BJ (cell line): ENCODE results near the gene OR4B1. TPM values are rescaled to one million over a fixed set of nuclear protein-coding genes. Genes with fewer than 3 reads are reported as not detected.
"Not testable (repeated sequence)": the region's sequence is repeated elsewhere in the genome, so short reads cannot be mapped to it uniquely, and the experiment has no call there.

Experiments used
- CTCF ChIA-PET: fragments of 350-600 bp; formaldehyde crosslinking; extraction: SDS; loops from one replicate; lab custom pipeline; 2021; ENCODE audit warnings: antibody characterized with exemption, inconsistent platforms; lab: Yijun Ruan, JAX
- POLR2A ChIA-PET: fragments of 300-600 bp; sonication (Branson Sonifier 250); formaldehyde crosslinking; extraction: SDS; loops from one replicate; lab custom pipeline; 2021; ENCODE audit warnings: antibody characterized with exemption; lab: Charles Lee
- DNase-seq: peaks from one replicate; pipeline ENCODE4 v3.0.0-alpha.2; 2011; ENCODE audit warnings: low read depth
- H3K27me3 ChIP-seq: 2 replicates; pipeline ENCODE4 v1.6.0; 2011; ENCODE audit warnings: low read length; ENCODE audit not compliant: control insufficient read depth, insufficient read depth
- H3K36me3 ChIP-seq: 2 replicates; pipeline ENCODE4 v1.5.1; 2011; ENCODE audit warnings: low read length; ENCODE audit not compliant: control insufficient read depth, insufficient read depth
- H3K4me3 ChIP-seq: 2 replicates; pipeline ENCODE4 v1.5.1; 2011; ENCODE audit warnings: low read depth, mild to moderate bottlenecking, control low read depth, low read length
- polyA plus RNA-seq: library from polyadenylated mRNA; depleted of rRNA; stranded (reverse); fragments of >200 nt; gene quantifications from 2 replicates; pipeline ENCODE4 v1.2.3, GENCODE V29; 2011
- TF ChIP-seq, protein P1 (sequence below): IDR thresholded peaks from 2 replicates; pipeline ENCODE4 v1.5.1; 2011; ENCODE audit warnings: low read depth, mild to moderate bottlenecking, control low read depth, inconsistent platforms, low read length, moderate library complexity; ENCODE audit not compliant: insufficient read depth

The OR4B1 gene
- polyA plus RNA-seq, 1 experiment: not detected

DNA sequence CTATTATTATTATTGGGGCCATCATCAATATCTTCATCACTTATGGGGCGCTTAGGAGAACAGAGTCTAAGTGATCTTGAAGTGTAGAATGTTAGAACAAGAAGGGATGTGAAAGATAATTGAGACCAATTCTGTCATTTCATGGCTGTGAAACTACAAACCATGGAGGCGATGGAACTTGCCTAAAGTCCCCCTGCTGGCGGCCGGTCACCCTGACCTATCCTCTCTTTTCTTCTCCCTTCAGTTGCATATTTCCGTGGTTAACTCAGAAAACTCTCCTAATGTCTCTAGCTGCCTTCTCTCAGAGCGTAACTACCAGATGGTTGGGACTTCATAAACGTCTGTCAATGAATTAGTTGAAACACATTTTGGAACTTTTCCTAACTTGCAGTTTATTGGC is 6.6 kb upstream of the OR4B1 start:
- ChIA-PET POLR2A (no interaction called here), CTCF (interaction anchor here (1.5 to 1.9 kb wide), 2 partner anchors 8 to 37 kb away, joined by 5 to 6 read pairs; no protein-coding TSS in a partner anchor)
- H3K36me3 ChIP-seq: no peaks in the 10 kb centered on the region

DNA sequence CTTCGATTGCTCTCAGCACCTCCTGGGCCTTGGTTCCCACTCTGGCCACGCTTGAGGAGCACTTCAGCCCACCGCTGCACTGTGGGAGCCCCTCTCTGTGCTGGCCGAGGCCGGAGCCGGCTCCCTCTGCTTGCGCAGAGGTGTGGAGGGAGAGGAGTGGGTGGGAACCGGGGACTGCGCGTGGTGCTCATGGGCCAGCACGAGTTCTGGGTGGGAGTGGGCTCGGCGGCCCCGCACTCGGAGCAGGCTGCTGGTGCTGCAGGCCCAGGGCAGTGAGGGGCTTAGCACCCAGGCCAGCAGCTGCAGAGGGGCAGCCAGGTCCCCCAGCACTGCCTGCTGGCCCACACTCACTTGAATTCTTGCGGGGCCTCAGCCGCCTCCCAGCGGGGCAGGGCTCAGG is 12.2 kb downstream of the OR4B1 start:
- ChIA-PET CTCF (no interaction called here), POLR2A (no interaction called here)
- TF ChIP-seq, protein P1, sequence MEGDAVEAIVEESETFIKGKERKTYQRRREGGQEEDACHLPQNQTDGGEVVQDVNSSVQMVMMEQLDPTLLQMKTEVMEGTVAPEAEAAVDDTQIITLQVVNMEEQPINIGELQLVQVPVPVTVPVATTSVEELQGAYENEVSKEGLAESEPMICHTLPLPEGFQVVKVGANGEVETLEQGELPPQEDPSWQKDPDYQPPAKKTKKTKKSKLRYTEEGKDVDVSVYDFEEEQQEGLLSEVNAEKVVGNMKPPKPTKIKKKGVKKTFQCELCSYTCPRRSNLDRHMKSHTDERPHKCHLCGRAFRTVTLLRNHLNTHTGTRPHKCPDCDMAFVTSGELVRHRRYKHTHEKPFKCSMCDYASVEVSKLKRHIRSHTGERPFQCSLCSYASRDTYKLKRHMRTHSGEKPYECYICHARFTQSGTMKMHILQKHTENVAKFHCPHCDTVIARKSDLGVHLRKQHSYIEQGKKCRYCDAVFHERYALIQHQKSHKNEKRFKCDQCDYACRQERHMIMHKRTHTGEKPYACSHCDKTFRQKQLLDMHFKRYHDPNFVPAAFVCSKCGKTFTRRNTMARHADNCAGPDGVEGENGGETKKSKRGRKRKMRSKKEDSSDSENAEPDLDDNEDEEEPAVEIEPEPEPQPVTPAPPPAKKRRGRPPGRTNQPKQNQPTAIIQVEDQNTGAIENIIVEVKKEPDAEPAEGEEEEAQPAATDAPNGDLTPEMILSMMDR: no peak
- no peak for DNase-seq
- Histone ChIP-seq H3K36me3 (no peaks in the 10 kb centered on the region), H3K27me3 (no peaks in the 10 kb centered on the region), H3K4me3 (no peak overlapping the region)

More for the DNA sequence above, 6.6 kb upstream of the OR4B1 start:
- Histone ChIP-seq H3K27me3 (no peaks in the 10 kb centered on the region), H3K4me3 (no peak overlapping the region)
- no peak for DNase-seq
- TF ChIP-seq, protein P1: peak; percentile 29; the same call in 1 of the 2 replicates

DNA sequence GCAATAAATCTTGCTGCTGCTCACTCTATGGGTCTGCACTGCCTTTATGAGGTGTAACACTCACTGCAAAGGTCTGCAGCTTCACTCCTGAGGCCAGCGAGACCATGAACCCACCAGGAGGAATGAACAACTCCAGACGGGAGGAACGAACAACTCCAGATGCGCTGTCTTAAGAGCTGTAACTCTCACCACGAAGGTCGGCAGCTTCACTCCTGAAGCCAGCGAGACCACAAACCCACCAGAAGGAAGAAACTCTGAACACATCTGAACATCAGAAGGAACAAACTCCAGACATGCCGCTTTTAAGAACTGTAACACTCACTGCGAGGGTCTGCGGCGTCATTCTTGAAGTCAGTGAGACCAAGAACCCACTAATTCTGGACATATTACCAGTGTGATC is 13.4 kb downstream of the OR4B1 start:
- DNase-seq, POLR2A ChIA-PET, H3K36me3 ChIP-seq, H3K27me3 ChIP-seq, H3K4me3 ChIP-seq: not testable (repeated sequence)
- CTCF ChIA-PET: interaction anchor here (0.8 to 0.9 kb wide), 2 partner anchors 78 to 1607 kb away, joined by 3 read pairs; no protein-coding TSS in a partner anchor

DNA sequence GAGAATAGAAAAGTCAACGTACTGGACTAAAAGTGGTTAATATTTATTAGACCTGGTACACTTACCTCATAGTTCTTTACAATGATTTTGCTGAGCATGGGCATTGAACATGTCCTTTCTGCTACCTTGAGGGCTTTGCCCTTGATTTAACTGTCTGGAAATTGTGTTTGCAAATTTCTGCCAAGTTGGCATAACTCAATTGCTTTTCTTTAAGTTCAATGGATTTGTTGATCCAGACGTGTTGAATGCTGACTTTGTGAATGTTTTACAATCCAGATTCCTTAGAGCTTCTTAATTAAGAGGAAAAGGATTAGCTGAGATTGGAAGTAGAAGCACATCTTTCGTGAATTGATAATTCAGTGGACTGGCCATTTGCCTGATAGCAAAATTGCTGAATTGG is 21.1 kb downstream of the OR4B1 start:
- ChIA-PET CTCF (no interaction called here), POLR2A (no interaction called here)
- H3K27me3 ChIP-seq: no peaks in the 10 kb centered on the region
- TF ChIP-seq, protein P1: no peak
- no peak for DNase-seq
- H3K4me3 ChIP-seq: no peak overlapping the region
- H3K36me3 ChIP-seq: no peaks in the 10 kb centered on the region

DNA sequence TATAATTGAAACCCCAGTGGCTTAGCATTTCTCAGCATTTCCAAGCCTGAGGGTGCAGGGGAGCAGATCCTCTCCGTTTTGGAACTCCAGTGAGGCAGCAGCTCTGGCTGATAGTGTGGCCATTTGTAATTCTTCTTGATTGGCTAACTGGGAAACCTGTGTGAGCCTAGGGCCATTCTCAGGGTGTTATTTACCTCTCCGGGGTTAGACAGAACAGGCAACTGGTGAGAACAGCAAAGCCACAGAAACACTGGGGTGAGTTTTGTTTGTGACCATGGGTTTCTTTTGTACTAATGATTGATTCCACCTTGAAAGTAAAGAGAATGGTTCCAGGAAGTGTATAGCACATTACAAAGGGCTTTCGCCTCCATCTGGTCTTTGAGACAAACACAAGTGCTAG is 25.9 kb downstream of the OR4B1 start:
- POLR2A ChIA-PET: no interaction called here
- DNase-seq: no peak
- TF ChIP-seq, protein P1: no peak
- CTCF ChIA-PET: no interaction called here
- no peaks in the 10 kb centered on the region for H3K36me3 ChIP-seq
- no peaks in the 10 kb centered on the region for H3K27me3 ChIP-seq
- no peak overlapping the region for H3K4me3 ChIP-seq

DNA sequence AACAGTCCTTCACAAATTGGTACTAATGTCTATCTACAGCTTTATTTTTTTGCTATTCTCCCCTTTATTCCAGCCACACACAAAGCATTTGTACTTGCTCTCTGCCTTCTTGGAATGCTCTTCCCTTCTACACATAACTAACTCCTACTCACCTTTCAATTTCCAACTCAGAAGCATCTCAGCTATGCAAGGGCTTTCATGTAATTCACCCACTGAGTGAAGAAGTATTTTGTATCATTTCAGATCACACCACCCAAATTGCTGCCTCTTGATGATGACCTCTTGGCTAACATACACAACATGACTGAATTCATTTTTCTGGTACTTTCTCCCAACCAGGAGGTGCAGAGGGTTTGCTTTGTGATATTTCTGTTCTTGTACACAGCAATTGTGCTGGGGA is 28.2 kb downstream of the OR4B1 start, which contains the start of gene OR4X2:
Gene OR4X2, plus strand, starts transcription at position 301 of the 400 bp plus-strand sequence. Its CDS starts 0 bp downstream, at position 301.
- no peaks in the 10 kb centered on the region for H3K36me3 ChIP-seq
- ChIA-PET CTCF (no interaction called here), POLR2A (no interaction called here)
- TF ChIP-seq, protein P1: no peak
- no peaks in the 10 kb centered on the region for H3K27me3 ChIP-seq
- DNase-seq: no peak
- no peak within 1 kb of the TSS for H3K4me3 ChIP-seq
